IPS-15b (cell line): Measurements from ENCODE around the gene DCXR.

Experiments
- H3K27me3 ChIP-seq: one replicate; pipeline ENCODE4 v1.6.1; 2013; ENCODE audit warnings: low read length; ENCODE audit not compliant: control insufficient read depth, insufficient read depth
- H3K36me3 ChIP-seq: one replicate; pipeline ENCODE4 v1.6.1; 2013; ENCODE audit warnings: low read length; ENCODE audit not compliant: control insufficient read depth, insufficient read depth
- H3K4me1 ChIP-seq: one replicate; pipeline ENCODE4 v1.6.1; 2013; ENCODE audit warnings: mild to moderate bottlenecking, low read length; ENCODE audit not compliant: control insufficient read depth, insufficient read depth
- H3K4me3 ChIP-seq: one replicate; pipeline ENCODE4 v1.5.1; 2013; ENCODE audit warnings: low read depth, low read length
- H3K9ac ChIP-seq: one replicate; pipeline ENCODE4 v1.6.1; 2013; ENCODE audit warnings: low read depth, mild to moderate bottlenecking, low read length
- H3K9me3 ChIP-seq: one replicate; pipeline ENCODE4 v1.6.1; 2013; ENCODE audit warnings: mild to moderate bottlenecking, low read length; ENCODE audit not compliant: control insufficient read depth, insufficient read depth

Gene DCXR

DNA sequence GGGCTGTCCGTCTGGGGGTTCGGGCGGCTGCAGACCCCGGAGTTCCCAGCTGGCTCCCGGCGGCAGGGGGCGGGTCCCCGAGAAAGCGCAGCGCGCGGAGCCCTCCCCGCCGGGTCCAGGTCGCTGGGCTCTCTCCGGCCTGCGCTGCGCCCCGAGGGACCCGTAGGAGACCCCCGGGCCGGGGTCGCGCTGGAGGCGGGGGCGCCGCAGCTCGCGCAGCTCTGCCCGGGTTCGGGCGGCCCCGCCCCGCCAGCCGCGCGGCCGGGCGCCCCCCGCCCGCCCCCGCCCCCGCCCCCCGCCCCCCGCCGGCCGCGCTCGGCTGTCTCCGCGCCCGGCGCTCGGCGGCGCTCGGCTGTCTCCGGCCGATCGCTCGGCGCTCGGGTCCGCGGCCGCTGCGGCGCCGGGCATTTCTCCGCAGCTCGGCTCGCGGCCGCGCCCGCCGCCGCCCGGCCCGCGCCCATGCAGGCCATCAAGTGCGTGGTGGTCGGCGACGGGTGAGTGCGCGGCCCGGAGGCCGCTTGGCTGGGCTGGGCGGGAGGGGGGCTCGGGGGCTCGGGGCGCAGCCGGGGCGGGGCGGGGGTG is 6.1 kb downstream of the DCXR start, which contains the start of gene RAC3:
Gene RAC3, plus strand, starts transcription at position 376 of the 582 bp plus-strand sequence. Its CDS starts 84 bp downstream, at position 460.
- no peaks in the 10 kb centered on the region for H3K9me3 ChIP-seq
- H3K36me3 ChIP-seq: peaks cover 14% of the 10 kb centered on the region
- H3K4me3 ChIP-seq: peak within 1 kb of the TSS; percentile 64
- no peaks in the 10 kb centered on the region for H3K27me3 ChIP-seq
- no peaks in the 10 kb centered on the region for H3K4me1 ChIP-seq
- H3K9ac ChIP-seq: peak within 1 kb of the TSS; percentile 62

DNA sequence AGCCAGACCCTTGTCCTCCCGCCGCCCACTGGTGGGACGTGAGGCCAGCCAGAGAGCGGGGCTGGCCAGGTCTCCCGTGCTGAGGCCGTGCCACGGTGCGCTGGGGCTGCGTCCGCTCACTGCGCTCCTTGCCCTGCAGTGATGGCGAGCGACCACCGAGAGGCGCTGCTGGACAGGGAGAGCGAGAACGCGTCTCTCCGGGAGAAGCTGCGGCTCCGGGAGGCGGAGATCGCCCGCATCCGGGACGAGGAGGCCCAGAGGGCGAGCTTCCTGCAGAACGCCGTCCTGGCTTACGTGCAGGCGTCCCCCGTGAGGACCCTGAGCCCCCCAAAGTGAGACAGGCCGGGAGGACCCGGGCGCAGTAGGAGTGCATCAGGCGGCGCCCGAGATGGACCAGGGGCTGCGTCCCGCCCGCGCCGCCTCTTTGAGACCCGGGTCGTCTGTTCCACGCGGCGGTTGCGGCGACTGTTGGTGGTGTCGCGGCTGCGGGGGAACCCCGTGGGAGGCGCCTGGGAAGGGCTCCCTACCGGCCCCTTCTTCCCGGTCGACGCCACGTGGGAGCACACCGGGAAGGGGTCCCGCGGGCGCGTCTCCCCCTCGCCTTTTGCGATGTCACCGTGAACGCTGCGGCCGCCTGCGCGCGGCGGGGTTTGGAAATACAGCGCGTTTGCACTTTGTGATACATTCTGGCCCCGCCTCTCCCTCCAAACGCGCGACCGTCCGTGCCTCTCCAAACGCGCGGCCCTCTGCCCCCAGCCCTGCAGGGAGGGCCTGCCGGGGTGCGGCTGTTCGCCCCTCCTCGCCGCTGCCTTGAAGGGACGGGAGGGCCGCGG is 6.8 kb downstream of the DCXR start:
- Histone ChIP-seq H3K9ac (no peak overlapping the region), H3K36me3 (peaks cover 14% of the 10 kb centered on the region), H3K9me3 (no peaks in the 10 kb centered on the region), H3K4me1 (no peaks in the 10 kb centered on the region), H3K27me3 (no peaks in the 10 kb centered on the region), H3K4me3 (peak overlapping the region; percentile 52)

DNA sequence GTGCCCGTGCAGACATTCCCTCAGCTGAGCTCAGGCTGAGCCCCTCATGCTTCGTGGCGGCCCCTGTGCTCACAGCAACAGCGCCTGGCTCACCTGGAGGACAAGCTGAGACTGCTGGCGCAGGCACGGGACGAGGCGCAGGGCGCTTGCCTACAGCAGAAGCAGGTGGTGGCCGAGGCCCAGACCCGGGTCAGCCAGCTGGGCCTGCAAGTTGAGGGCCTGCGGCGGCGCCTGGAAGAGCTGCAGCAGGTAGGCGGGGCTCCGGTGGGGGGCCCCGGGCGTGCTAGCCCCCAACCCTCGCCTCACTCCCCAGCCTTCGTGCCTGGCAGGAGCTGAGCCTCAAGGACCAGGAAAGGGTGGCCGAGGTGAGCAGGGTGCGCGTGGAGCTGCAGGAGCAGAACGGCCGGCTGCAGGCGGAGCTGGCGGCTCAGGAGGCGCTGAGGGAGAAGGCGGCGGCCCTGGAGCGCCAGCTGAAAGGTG is 7.5 kb downstream of the DCXR start:
- Histone ChIP-seq H3K4me3 (no peak overlapping the region), H3K27me3 (no peaks in the 10 kb centered on the region), H3K36me3 (peaks cover 14% of the 10 kb centered on the region), H3K9ac (no peak overlapping the region), H3K9me3 (no peaks in the 10 kb centered on the region), H3K4me1 (no peaks in the 10 kb centered on the region)

DNA sequence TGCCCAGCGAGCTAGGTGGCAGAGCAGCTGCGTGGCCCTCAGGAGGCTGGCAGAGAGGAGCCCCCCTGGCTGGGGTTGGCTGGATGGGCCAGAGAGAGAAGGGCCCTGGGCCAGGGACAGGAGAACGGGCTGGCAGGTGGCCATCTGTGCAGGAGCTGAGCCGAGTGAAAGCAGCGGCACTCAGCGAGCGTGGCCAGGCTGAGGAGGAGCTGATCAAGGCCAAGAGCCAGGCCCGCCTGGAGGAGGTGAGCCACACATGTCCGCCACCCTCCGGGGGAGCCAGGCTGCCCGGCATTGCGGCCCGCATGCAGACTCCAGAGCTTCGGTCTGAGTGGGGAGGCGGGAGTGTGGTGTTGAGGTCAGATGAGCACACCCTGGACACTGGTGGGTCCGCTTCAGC is 8.1 kb downstream of the DCXR start:
- H3K9ac ChIP-seq: no peak overlapping the region
- H3K27me3 ChIP-seq: no peaks in the 10 kb centered on the region
- no peaks in the 10 kb centered on the region for H3K9me3 ChIP-seq
- peaks cover 14% of the 10 kb centered on the region for H3K36me3 ChIP-seq
- no peak overlapping the region for H3K4me3 ChIP-seq
- H3K4me1 ChIP-seq: no peaks in the 10 kb centered on the region

DNA sequence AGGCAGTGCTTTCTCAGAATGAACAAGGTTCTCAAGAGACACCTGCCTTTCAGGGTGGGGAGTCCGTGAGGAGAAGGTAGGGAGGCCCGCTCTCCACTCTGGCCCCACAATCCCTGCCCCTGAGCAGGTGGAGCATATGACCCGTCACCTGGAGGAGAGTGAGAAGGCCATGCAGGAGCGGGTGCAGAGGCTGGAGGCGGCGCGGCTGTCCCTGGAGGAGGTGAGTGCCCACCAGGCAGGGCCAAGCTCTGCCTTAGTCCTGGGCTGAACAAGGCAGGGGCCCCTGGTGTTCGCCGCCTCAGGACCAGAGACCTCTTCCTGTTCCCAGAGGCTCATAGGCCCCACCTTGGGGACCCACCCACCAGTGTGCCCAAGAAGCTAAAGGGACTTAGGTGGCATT is 8.5 kb downstream of the DCXR start:
- H3K9ac ChIP-seq: no peak overlapping the region
- H3K36me3 ChIP-seq: peaks cover 14% of the 10 kb centered on the region
- no peaks in the 10 kb centered on the region for H3K9me3 ChIP-seq
- no peaks in the 10 kb centered on the region for H3K4me1 ChIP-seq
- H3K4me3 ChIP-seq: no peak overlapping the region
- H3K27me3 ChIP-seq: no peaks in the 10 kb centered on the region

DNA sequence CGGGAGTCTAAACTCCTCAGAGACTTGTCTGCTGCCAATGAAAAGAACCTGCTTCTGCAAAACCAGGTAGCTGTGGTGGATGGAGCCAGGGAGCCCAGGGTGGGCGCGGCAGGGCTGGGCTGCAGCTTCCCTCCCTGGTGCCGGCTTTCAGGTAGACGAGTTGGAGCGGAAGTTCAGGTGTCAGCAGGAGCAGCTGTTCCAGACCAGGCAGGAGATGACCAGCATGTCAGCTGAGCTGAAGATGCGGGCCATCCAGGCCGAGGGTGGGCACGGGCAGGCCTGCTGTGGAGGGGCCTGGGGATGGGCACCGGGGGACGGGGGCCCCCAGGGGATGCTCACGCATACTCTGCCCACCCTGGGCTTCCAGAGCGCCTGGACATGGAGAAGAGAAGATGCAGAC is 9.3 kb downstream of the DCXR start:
- no peaks in the 10 kb centered on the region for H3K27me3 ChIP-seq
- H3K9me3 ChIP-seq: no peaks in the 10 kb centered on the region
- H3K4me1 ChIP-seq: no peaks in the 10 kb centered on the region
- H3K9ac ChIP-seq: no peak overlapping the region
- H3K36me3 ChIP-seq: peaks cover 14% of the 10 kb centered on the region
- H3K4me3 ChIP-seq: no peak overlapping the region

DNA sequence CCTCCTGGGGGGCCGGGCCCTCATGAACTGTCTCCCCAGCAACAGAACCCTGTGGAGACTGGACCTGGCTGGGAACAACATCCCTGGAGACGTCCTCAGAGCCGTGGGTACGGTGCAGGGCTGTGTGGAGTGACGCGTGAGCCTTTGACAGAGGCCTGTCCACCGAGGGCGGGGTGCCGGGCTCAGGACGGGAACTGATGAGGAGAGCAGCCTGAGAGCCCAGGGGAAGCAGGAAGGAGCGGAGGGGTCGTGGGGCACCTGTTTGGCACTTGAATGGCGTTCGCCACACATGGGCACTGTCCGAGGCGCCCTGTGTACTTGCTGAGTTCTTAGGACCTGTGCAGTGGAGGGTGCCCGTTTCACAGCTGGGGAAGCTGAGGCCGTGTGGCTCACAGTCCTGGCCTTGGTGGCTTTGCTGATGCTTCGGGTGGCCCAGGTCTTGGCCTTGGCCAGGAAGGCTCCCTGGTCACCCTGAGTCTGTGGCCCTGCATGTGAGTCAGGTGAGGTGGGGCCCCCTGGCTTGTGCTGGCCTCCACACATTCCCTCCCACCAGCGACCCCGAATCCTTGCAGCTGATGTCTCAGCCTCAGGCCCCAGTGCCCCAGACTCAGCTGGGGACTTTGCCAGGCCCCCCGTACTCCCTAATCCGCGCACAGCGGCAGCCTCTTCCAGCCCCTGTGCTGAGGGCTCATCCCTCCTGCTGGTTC is 11.9 kb downstream of the DCXR start:
- Histone ChIP-seq H3K4me1 (no peaks in the 10 kb centered on the region), H3K27me3 (no peaks in the 10 kb centered on the region), H3K9ac (no peak overlapping the region), H3K9me3 (no peaks in the 10 kb centered on the region), H3K4me3 (no peak overlapping the region), H3K36me3 (peaks cover 16% of the 10 kb centered on the region)

DNA sequence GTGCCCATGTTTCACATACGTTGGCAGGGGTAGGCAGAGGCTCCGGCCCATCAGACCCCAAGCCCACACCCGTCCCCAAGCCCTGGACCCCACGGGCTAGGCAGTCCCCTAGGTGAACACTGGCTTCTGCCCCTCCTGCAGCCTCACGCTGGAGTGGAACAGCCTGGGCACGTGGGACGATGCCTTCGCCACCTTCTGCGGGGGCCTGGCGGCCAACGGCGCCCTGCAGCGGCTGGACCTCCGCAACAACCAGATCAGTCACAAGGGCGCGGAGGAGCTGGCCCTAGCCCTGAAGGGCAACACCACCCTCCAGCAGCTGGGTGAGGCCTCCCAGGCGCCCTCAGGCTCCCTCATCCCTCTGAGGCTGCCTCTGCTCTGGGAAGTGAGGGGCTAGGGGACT is 12.6 kb downstream of the DCXR start:
- Histone ChIP-seq H3K4me3 (no peak overlapping the region), H3K4me1 (no peaks in the 10 kb centered on the region), H3K9ac (no peak overlapping the region), H3K27me3 (no peaks in the 10 kb centered on the region), H3K9me3 (no peaks in the 10 kb centered on the region), H3K36me3 (peaks cover 16% of the 10 kb centered on the region)

DNA sequence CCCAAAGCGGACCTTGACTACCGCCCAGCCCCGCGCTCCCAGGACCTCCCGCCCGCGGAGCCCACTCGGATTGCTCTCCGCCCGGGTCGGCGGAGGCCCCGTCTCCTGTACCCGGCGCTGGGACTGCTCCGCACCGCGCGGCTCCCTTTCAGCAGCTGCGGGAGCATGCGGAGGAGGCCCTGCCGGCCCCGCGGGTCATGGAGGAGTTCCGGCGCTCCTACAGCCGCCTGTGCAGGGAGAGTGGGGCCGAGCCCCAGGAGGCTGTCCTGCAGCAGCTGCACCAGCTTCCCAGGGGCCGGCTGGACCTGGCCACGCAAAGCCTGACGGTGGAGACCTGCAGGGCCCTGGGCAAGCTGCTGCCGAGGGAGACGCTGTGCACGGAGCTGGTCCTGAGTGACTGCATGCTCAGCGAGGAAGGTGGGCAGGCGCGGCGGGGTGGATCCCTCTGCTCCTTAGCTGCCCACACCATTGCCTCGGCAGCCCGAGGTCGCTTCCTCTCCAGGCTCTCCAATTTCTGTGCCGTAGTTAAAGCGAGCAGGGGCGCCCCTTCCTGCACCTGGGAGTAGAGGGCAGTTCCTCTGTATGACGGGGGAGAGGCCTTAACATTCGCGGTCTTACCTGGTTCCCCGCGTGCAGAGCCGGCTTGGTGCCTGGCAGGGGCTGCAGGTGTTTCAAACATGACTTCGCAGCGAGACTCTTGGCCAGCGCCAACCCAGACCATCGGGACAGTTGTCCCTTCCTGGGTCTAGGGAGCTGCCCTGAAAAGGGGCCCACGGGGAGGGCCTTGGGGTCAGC is 13.9 kb downstream of the DCXR start:
- Histone ChIP-seq H3K4me1 (no peaks in the 10 kb centered on the region), H3K9ac (peak overlapping the region; percentile 70), H3K4me3 (peak overlapping the region; percentile 67), H3K27me3 (no peaks in the 10 kb centered on the region), H3K36me3 (peaks cover 17% of the 10 kb centered on the region), H3K9me3 (no peaks in the 10 kb centered on the region)

DNA sequence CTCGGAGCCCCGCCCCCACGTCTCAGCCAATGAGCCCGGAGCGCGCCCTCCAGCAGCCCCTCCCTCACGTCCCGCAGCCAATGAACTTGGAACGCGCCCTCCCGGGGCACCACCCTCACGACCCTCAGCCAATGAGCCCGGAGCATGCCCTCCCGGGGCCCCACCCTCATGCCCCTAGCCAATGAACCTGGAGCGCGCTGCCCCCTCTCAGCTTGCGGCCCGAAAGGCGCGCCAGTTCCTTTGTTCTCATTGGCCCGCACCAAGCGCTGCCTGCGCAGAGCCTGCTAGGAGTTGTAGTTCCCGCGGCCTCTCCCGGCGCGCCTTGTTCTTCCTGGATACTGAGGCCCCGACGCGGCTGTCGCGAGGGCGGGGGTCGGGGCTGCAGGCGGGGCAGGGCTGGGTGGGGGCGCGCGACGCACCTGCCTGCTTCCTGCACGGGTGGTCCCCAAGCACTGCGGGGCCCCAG is 14.5 kb downstream of the DCXR start, which contains the start of gene LRRC45:
Gene LRRC45, plus strand, starts transcription at position 325 of the 466 bp plus-strand sequence. CDS start 339 bp downstream, outside the sequence.
- no peaks in the 10 kb centered on the region for H3K4me1 ChIP-seq
- peak within 1 kb of the TSS; percentile 87 for H3K4me3 ChIP-seq
- H3K27me3 ChIP-seq: no peaks in the 10 kb centered on the region
- H3K9me3 ChIP-seq: no peaks in the 10 kb centered on the region
- peak within 1 kb of the TSS; percentile 70 for H3K9ac ChIP-seq
- peaks cover 19% of the 10 kb centered on the region for H3K36me3 ChIP-seq
